Suprapubic skin (tissue), 4 donors: Measurements from ENCODE around the gene ZSCAN9. TPM values are rescaled to one million over a fixed set of nuclear protein-coding genes. Genes with fewer than 3 reads are reported as not detected.

Experiments used
- DNase-seq, 2 donors: peaks; one replicate each; pipeline ENCODE4 v3.0.0-alpha.2; 2019; ENCODE audit warnings: low spot score in 2 of 2
- H3K27ac ChIP-seq: fragments of 200-600 bp; sonication (generic); one replicate; pipeline ENCODE4 v1.5.1; 2019
- H3K27me3 ChIP-seq: fragments of 200-600 bp; sonication (generic); one replicate; pipeline ENCODE4 v1.5.1; 2019
- H3K36me3 ChIP-seq: fragments of 200-600 bp; sonication (generic); one replicate; pipeline ENCODE4 v1.5.1; 2019
- H3K4me1 ChIP-seq: fragments of 200-600 bp; sonication (generic); one replicate; pipeline ENCODE4 v1.5.1; 2019
- H3K4me3 ChIP-seq: fragments of 200-600 bp; sonication (generic); one replicate; pipeline ENCODE4 v1.5.1; 2019; ENCODE audit warnings: mild to moderate bottlenecking
- H3K9me3 ChIP-seq: fragments of 200-600 bp; sonication (generic); one replicate; pipeline ENCODE4 v1.5.1; 2019
- CTCF ChIP-seq, 2 donors: fragments of 200-600 bp in 1 of 2; fragments of 450-650 bp in 1 of 2; sonication (generic) in 1 of 2; IDR thresholded peaks; one replicate each; pipeline ENCODE4 v1.5.1; 2016 to 2019; ENCODE audit warnings: antibody characterized with exemption in 2 of 2, mild to moderate bottlenecking in 1 of 2, moderate library complexity in 1 of 2
- EP300 ChIP-seq: sonication (generic); formaldehyde crosslinking; IDR thresholded peaks from one replicate; pipeline ENCODE4 v1.6.1; 2017; ENCODE audit warnings: antibody characterized with exemption
- POLR2A ChIP-seq, 2 donors: fragments of 450-650 bp; IDR thresholded peaks; one replicate each; pipeline ENCODE4 v1.6.1; 2017; ENCODE audit warnings: antibody characterized with exemption in 2 of 2, mild to moderate bottlenecking in 2 of 2, moderate library complexity in 2 of 2
- POLR2AphosphoS5 ChIP-seq, 3 donors: sonication (generic); formaldehyde crosslinking; IDR thresholded peaks; one replicate each; pipeline ENCODE4 v1.6.1; 2017; ENCODE audit warnings: antibody characterized with exemption in 3 of 3
- WGBS: methylation state at CpG from one replicate; pipeline ENCODE4 v1.1.5; 2018; 5-methylcytosine and 5-hydroxymethylcytosine counted together
- total RNA-seq, 4 donors: library from RNA; depleted of rRNA; stranded (reverse); fragments of >200 nt; gene quantifications; one replicate each; pipeline ENCODE4 v1.1.0, GENCODE V29; 2016

ZSCAN9 gene
- total RNA-seq, 4 donors from 2014 or later, result 3.6 to 12.5 (median 7.6) TPM

- no peak for DNase-seq
- Histone ChIP-seq H3K27ac (no peak overlapping the region), H3K36me3 (peaks cover 28% of the 10 kb centered on the region), H3K4me1 (peaks cover 14% of the 10 kb centered on the region), H3K4me3 (no peak overlapping the region), H3K27me3 (no peaks in the 10 kb centered on the region), H3K9me3 (no peaks in the 10 kb centered on the region)
- TF ChIP-seq POLR2AphosphoS5 (IDR thresholded peaks at IDR 0.05), result no peak
- TF ChIP-seq CTCF (IDR thresholded peaks at IDR 0.05), result no peak
- no peak for TF ChIP-seq EP300
- TF ChIP-seq POLR2A (IDR thresholded peaks at IDR 0.05), result no peak
Observed at GRCh38 chr6:28269492-28269891, 44.4 kb downstream of the ZSCAN9 start.

DNA sequence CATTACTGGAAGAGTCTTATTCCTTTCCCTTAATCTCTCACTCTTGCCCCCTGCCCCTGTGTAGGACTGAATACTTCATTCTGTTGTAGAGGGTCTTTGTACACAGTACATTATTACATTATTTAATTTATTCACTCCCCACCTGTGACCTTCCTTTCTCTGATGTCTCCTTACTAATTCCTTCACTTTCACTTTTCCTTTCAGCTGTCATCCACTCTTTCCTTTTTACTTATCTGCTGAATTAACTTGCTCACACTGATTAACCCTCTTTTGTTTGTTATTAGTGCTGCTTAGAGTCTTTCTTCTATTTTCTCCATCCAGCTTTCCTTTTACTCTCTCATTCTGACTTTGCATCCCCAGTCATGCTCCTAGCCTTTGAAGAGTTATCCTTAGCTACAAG lies 49.8 kb downstream of the ZSCAN9 start:
- no peak overlapping the region for H3K27ac ChIP-seq
- H3K4me1 ChIP-seq, result no peaks in the 10 kb centered on the region

DNA sequence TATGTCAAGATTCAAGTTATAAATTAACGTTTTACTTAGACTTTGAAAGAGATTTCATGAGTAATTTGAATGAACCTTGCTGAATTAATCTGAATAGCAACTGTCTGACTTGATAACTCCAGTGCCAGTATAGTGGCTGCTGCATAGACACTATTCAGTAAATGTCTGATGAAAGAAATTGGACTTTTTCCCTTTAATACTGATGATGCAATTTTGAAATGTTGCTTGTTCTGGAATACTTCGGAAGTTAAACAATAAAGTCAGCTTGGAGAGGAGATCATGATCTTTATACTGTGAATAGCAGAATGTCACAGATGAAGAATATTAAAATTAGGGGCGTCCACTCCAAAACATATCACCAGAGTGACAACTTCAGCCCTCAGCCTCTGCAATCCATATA lies 52.7 kb downstream of the ZSCAN9 start:
- no peak for DNase-seq
- H3K4me1 ChIP-seq, result peaks cover 10% of the 10 kb centered on the region
- peaks cover 45% of the 10 kb centered on the region for H3K36me3 ChIP-seq
- H3K9me3 ChIP-seq, result no peaks in the 10 kb centered on the region
- TF ChIP-seq EP300 (no peak), POLR2AphosphoS5 (IDR thresholded peaks at IDR 0.05) (no peak)
- H3K27ac ChIP-seq, result no peak overlapping the region
- H3K27me3 ChIP-seq, result no peaks in the 10 kb centered on the region
- 75% methylated on average over 3 of the region's 3 CpGs for WGBS
- H3K4me3 ChIP-seq, result no peak overlapping the region

More for the DNA sequence above, 49.8 kb downstream of the ZSCAN9 start:
- H3K4me3 ChIP-seq, result no peak overlapping the region
- no peak for DNase-seq
- TF ChIP-seq POLR2A (IDR thresholded peaks at IDR 0.05), result no peak
- TF ChIP-seq CTCF (IDR thresholded peaks at IDR 0.05), result no peak
- TF ChIP-seq POLR2AphosphoS5 (IDR thresholded peaks at IDR 0.05), result no peak
- TF ChIP-seq EP300, result no peak
- no peaks in the 10 kb centered on the region for H3K27me3 ChIP-seq
- H3K36me3 ChIP-seq, result peaks cover 56% of the 10 kb centered on the region
- H3K9me3 ChIP-seq, result no peaks in the 10 kb centered on the region

GRCh38 chr6:28280595-28281287 lies 55.7 kb downstream of the ZSCAN9 start:
- Histone ChIP-seq H3K36me3 (peaks cover 19% of the 10 kb centered on the region), H3K9me3 (no peaks in the 10 kb centered on the region), H3K4me3 (peak overlapping the region; percentile 65), H3K4me1 (peaks cover 10% of the 10 kb centered on the region), H3K27ac (no peak overlapping the region), H3K27me3 (no peaks in the 10 kb centered on the region)
- DNase-seq, result no peak
- WGBS, result 45% methylated on average over 3 of the region's 3 CpGs
- TF ChIP-seq POLR2AphosphoS5 (IDR thresholded peaks at IDR 0.05) (no peak), POLR2A (IDR thresholded peaks at IDR 0.05) (no peak), EP300 (no peak), CTCF (IDR thresholded peaks at IDR 0.05) (no peak)

- WGBS, result under 1% methylated on average over 31 of the region's 50 CpGs
- Histone ChIP-seq H3K4me3 (peak within 1 kb of the TSS; percentile 65), H3K9me3 (no peaks in the 10 kb centered on the region), H3K27me3 (no peaks in the 10 kb centered on the region), H3K36me3 (peaks cover 11% of the 10 kb centered on the region), H3K27ac (no peak within 1 kb of the TSS), H3K4me1 (peaks cover 10% of the 10 kb centered on the region)
- DNase-seq, result peak in 1 of 2 donors; percentile 67
- TF ChIP-seq EP300, result no peak
- no peak for TF ChIP-seq POLR2A (IDR thresholded peaks at IDR 0.05)
Observed at GRCh38 chr6:28281288-28282064, 56.4 kb downstream of the ZSCAN9 start, which contains the start of gene PGBD1. Gene PGBD1, plus strand, starts transcription at chr6:28281572. Its CDS starts 2,242 bp downstream, at chr6:28283814.

GRCh38 chr6:28282926-28283325 lies 57.9 kb downstream of the ZSCAN9 start:
- Histone ChIP-seq H3K27me3 (no peaks in the 10 kb centered on the region), H3K4me3 (no peak overlapping the region), H3K4me1 (peaks cover 10% of the 10 kb centered on the region), H3K9me3 (no peaks in the 10 kb centered on the region), H3K27ac (no peak overlapping the region), H3K36me3 (peaks cover 9% of the 10 kb centered on the region)
- TF ChIP-seq POLR2A (IDR thresholded peaks at IDR 0.05), result no peak
- TF ChIP-seq POLR2AphosphoS5 (IDR thresholded peaks at IDR 0.05), result no peak
- TF ChIP-seq CTCF (IDR thresholded peaks at IDR 0.05), result no peak
- TF ChIP-seq EP300, result no peak
- WGBS, result 100% methylated on average over 2 of the region's 2 CpGs
- DNase-seq, result no peak
